Heart left ventricle (tissue), 16 donors: ENCODE measurements around the gene MACF1. TPM values are rescaled to one million over a fixed set of nuclear protein-coding genes. Genes with fewer than 3 reads are reported as not detected.

Experiments used
- ATAC-seq, 4 donors: fragments of 200-7000 bp; cut with Tn5 transposase; one replicate each; pipeline ENCODE4 v1.9.1; 2020 to 2022; ENCODE audit warnings: moderate library complexity in 4 of 4, mild to moderate bottlenecking in 3 of 4, moderate number of reproducible peaks in 1 of 4
- DNase-seq, 5 donors: peaks; one replicate each; pipeline ENCODE4 v3.0.0-alpha.2; 2020
- H3K27ac ChIP-seq, 12 donors: fragments of 200-600 bp; sonication (generic) in 4 of 12; one replicate each; pipeline versions ENCODE4 v1.5.0 to v1.8.0; 2016 to 2022; ENCODE audit warnings: mild to moderate bottlenecking in 2 of 12
- H3K27me3 ChIP-seq, 9 donors: fragments of 200-600 bp; sonication (generic) in 2 of 9; one replicate each; pipeline versions ENCODE4 v1.5.1 to v1.8.0; 2016 to 2022; ENCODE audit warnings: mild to moderate bottlenecking in 3 of 9
- H3K36me3 ChIP-seq, 9 donors: fragments of 200-600 bp; sonication (generic) in 2 of 9; one replicate each; pipeline versions ENCODE4 v1.5.0 to v1.8.0; 2018 to 2022; ENCODE audit warnings: mild to moderate bottlenecking in 2 of 9
- H3K4me1 ChIP-seq, 12 donors: fragments of 200-600 bp; sonication (generic) in 4 of 12; one replicate each; pipeline versions ENCODE4 v1.5.0 to v1.8.0; 2016 to 2022; ENCODE audit warnings: mild to moderate bottlenecking in 3 of 12
- H3K4me3 ChIP-seq, 12 donors: fragments of 200-600 bp; sonication (generic) in 4 of 12; one replicate each; pipeline versions ENCODE4 v1.5.0 to v1.8.0; 2017 to 2022; ENCODE audit warnings: mild to moderate bottlenecking in 9 of 12, moderate library complexity in 4 of 12
- H3K9me3 ChIP-seq, 12 donors: fragments of 200-600 bp; sonication (generic) in 4 of 12; one replicate each; pipeline versions ENCODE4 v1.5.0 to v1.8.0; 2016 to 2022; ENCODE audit warnings: mild to moderate bottlenecking in 1 of 12
- CTCF ChIP-seq, 12 donors: fragments of 200-600 bp; sonication (generic) in 4 of 12; IDR thresholded peaks; one replicate each; pipeline versions ENCODE4 v1.5.0 to v1.8.0; 2018 to 2022; ENCODE audit warnings: antibody characterized with exemption in 12 of 12, mild to moderate bottlenecking in 5 of 12
- POLR2A ChIP-seq, 2 donors: fragments of 450-650 bp; IDR thresholded peaks; one replicate each; pipeline ENCODE4 v1.6.1; 2017; ENCODE audit warnings: antibody characterized with exemption in 2 of 2, mild to moderate bottlenecking in 2 of 2, moderate library complexity in 2 of 2
- WGBS, 4 donors: extraction: QIAGEN DNeasy Blood & Tissue Kit in 2 of 4; methylation state at CpG; one replicate each; pipeline versions ENCODE4 v1.1.5 to v1.1.7; 2013 to 2018; 5-methylcytosine and 5-hydroxymethylcytosine counted together
- intact Hi-C, 10 donors: fragments of 100-400 bp; cut with DNase I; formaldehyde crosslinking; loops; one replicate each; pipeline versions ENCODE4 v1.11.1 to v1.14.2; 2022
- polyA plus RNA-seq, 2 donors: library from polyadenylated mRNA; stranded (reverse); fragments of 200-250 nt; gene quantifications; one replicate each; pipeline ENCODE4 v1.2.3, GENCODE V29; 2013
- total RNA-seq, 9 donors: library from RNA; depleted of rRNA in 2 of 9; stranded (reverse); fragments of >200 nt in 2 of 9; fragmentation: NEBNext Ultra II Directional in 3 of 9; extraction: Animal tissue kit (Norgen Biotek cat#: 25700) in 3 of 9; gene quantifications; one replicate each; pipeline versions ENCODE4 v1.1.0 to v1.2.4, GENCODE V29; 2016 to 2023
- donor health status: ischemic (EF 13 %, LVEDD 7.1; RV severe dilation, severe dysfunction).
- donor health status: healthy with polysubstance abuse.
- donor health status: DM: no; HTN: yes; CAD: no.
- donor health status: DM: no; HTN: no; CAD: no.
- donor health status: ischemic (EF 25% LVEDD 6.9; RV normal size, moderate dysfunction).
- donor health status: ischemic (EF 25% LVEDD 5.7; RV mildly dilated, moderate dysfunction).
- donor health status: healthy.
- donor health status: DM: yes; HTN: yes; CAD: no.
- donor health status: ischemic (EF 35%, LVEDD 5.7; RV mildly dilated, moderate dysfunction).
- donor health status: nonischemic (EF 11% LVEDD 7.7; RV severe dilation, severe dysfunction).
- donor health status: DM: yes; HTN: yes; CAD: no.
- donor health status: PGD.
- donor health status: ischemic (EF 29% LVEDD 5.4; RV normal size, mild dysfunction).
- donor health status: nonischemic (EF 23%, LVEDD 6.1; RV moderate dilation, normal function).

Gene MACF1
- total and polyA plus RNA-seq, 11 donors = 102 to 436 (median 251) TPM

GRCh38 chr1:39293375-39294070, 89.0 kb downstream of the MACF1 start:
- peak; percentile 32 to 73 (median 69) for ATAC-seq
- intact Hi-C loops = loop anchor here in 1 of 10 donors (10.0 kb wide), 1 partner anchor 51 kb away; no protein-coding TSS in a partner anchor
- no peak overlapping the region for H3K4me3 ChIP-seq
- H3K27me3 ChIP-seq = no peaks in the 10 kb centered on the region
- WGBS, 4 donors = 65 to 73% (median 72%) methylated on average over 3 of the region's 3 CpGs
- TF ChIP-seq POLR2A (IDR thresholded peaks at IDR 0.05) (no peak), CTCF (IDR thresholded peaks at IDR 0.05) (no peak)
- H3K36me3 ChIP-seq = peaks cover 0 to 99% (median 90%) of the 10 kb centered on the region in 9 donors
- H3K4me1 ChIP-seq = peaks cover 0 to 25% (median 9%) of the 10 kb centered on the region in 12 donors
- H3K27ac ChIP-seq = peak overlapping the region in 4 of 12 donors; percentile 16 to 36 (median 24)
- no peaks in the 10 kb centered on the region for H3K9me3 ChIP-seq
- no peak for DNase-seq

- DNase-seq = no peak
- Histone ChIP-seq H3K27me3 (no peaks in the 10 kb centered on the region), H3K9me3 (no peaks in the 10 kb centered on the region), H3K4me3 (no peak overlapping the region), H3K27ac (peak overlapping the region in 4 of 12 donors; percentile 6 to 46 (median 29)), H3K4me1 (peaks cover 0 to 25% (median 9%) of the 10 kb centered on the region in 12 donors), H3K36me3 (peaks cover 0 to 99% (median 92%) of the 10 kb centered on the region in 9 donors)
- ATAC-seq = peak; percentile 93 to 98 (median 95)
- intact Hi-C loops = loop anchor here in 1 of 10 donors (10.0 kb wide), 1 partner anchor 50 kb away; no protein-coding TSS in a partner anchor
- TF ChIP-seq CTCF (IDR thresholded peaks at IDR 0.05) (no peak), POLR2A (IDR thresholded peaks at IDR 0.05) (no peak)
- WGBS, 4 donors = 35 to 56% (median 42%) methylated on average over 1 of the region's 1 CpG
Observed at GRCh38 chr1:39294531-39294930, 90.0 kb downstream of the MACF1 start.

GRCh38 chr1:39295901-39296300, 91.4 kb downstream of the MACF1 start:
- peak overlapping the region in 1 of 12 donors; percentile 30 for H3K27ac ChIP-seq
- DNase-seq (no peak), ATAC-seq (no peak)
- no peaks in the 10 kb centered on the region for H3K27me3 ChIP-seq
- no peak overlapping the region for H3K4me3 ChIP-seq
- 92 to 98% (median 97%) methylated on average over 2 of the region's 2 CpGs for WGBS, 4 donors
- intact Hi-C loops = loop anchor here in 1 of 10 donors (10.0 kb wide), 1 partner anchor 49 kb away; no protein-coding TSS in a partner anchor
- TF ChIP-seq CTCF (IDR thresholded peaks at IDR 0.05) (no peak), POLR2A (IDR thresholded peaks at IDR 0.05) (no peak)
- peaks cover 0 to 25% (median 9%) of the 10 kb centered on the region in 12 donors for H3K4me1 ChIP-seq
- H3K36me3 ChIP-seq = peaks cover 0 to 100% (median 98%) of the 10 kb centered on the region in 9 donors
- no peaks in the 10 kb centered on the region for H3K9me3 ChIP-seq

GRCh38 chr1:39297551-39297950, 93.1 kb downstream of the MACF1 start:
- no peaks in the 10 kb centered on the region for H3K27me3 ChIP-seq
- no peaks in the 10 kb centered on the region for H3K9me3 ChIP-seq
- intact Hi-C loops = loop anchor here in 1 of 10 donors (10.0 kb wide), 1 partner anchor 47 kb away; no protein-coding TSS in a partner anchor
- peaks cover 0 to 100% (median 99%) of the 10 kb centered on the region in 9 donors for H3K36me3 ChIP-seq
- no peak for TF ChIP-seq POLR2A (IDR thresholded peaks at IDR 0.05)
- TF ChIP-seq CTCF (IDR thresholded peaks at IDR 0.05) = no peak
- peak overlapping the region in 1 of 12 donors; percentile 13 for H3K27ac ChIP-seq
- DNase-seq (no peak), ATAC-seq (no peak)
- WGBS, 4 donors = 50 to 56% (median 52%) methylated on average over 5 of the region's 5 CpGs
- H3K4me3 ChIP-seq = no peak overlapping the region
- H3K4me1 ChIP-seq = peaks cover 0 to 25% (median 9%) of the 10 kb centered on the region in 12 donors
